Endodermal cell (in vitro differentiated cells): ENCODE measurements around the gene NSL1. TPM values are rescaled to one million over a fixed set of nuclear protein-coding genes. Genes with fewer than 3 reads are reported as not detected.

ENCODE experiments used
- DNase-seq: peaks from one replicate; pipeline ENCODE4 v3.0.0-alpha.2; 2017
- H3K27ac ChIP-seq: 2 replicates; pipeline ENCODE4 v1.5.1; 2013; ENCODE audit warnings: mild to moderate bottlenecking, low read depth, low read length, moderate library complexity
- H3K27me3 ChIP-seq: 2 replicates; pipeline ENCODE4 v1.6.1; 2013; ENCODE audit warnings: mild to moderate bottlenecking, low read length, moderate library complexity; ENCODE audit not compliant: insufficient read depth, control insufficient read depth, poor library complexity, severe bottlenecking
- H3K36me3 ChIP-seq: 2 replicates; pipeline ENCODE4 v1.7.0; 2013; ENCODE audit warnings: mild to moderate bottlenecking, low read length, moderate library complexity; ENCODE audit not compliant: control insufficient read depth, insufficient read depth
- H3K4me1 ChIP-seq: one replicate; pipeline ENCODE4 v1.7.0; 2013; ENCODE audit warnings: low read length; ENCODE audit not compliant: control insufficient read depth, insufficient read depth
- H3K4me3 ChIP-seq: 2 replicates; pipeline ENCODE4 v1.5.1; 2013; ENCODE audit warnings: mild to moderate bottlenecking, low read length, moderate library complexity
- H3K9ac ChIP-seq: 2 replicates; pipeline ENCODE4 v1.6.1; 2013; ENCODE audit warnings: mild to moderate bottlenecking, low read length, moderate library complexity; ENCODE audit not compliant: poor library complexity, severe bottlenecking; ENCODE audit errors: extremely low read depth
- H3K9me3 ChIP-seq: 2 replicates; pipeline ENCODE4 v1.6.1; 2013; ENCODE audit warnings: mild to moderate bottlenecking, low read length, moderate library complexity; ENCODE audit not compliant: control insufficient read depth
- H3K27ac Mint-ChIP-seq: 2 replicates; pipeline ENCODE4 v1.8.0; 2020; ENCODE audit warnings: mixed read lengths
- H3K27me3 Mint-ChIP-seq: 2 replicates; pipeline ENCODE4 v1.8.0; 2021; ENCODE audit warnings: mild to moderate bottlenecking, mixed read lengths; ENCODE audit not compliant: insufficient read depth
- H3K36me3 Mint-ChIP-seq: 2 replicates; pipeline ENCODE4 v1.8.0; 2020; ENCODE audit warnings: low read depth, mixed read lengths
- H3K4me1 Mint-ChIP-seq: 2 replicates; pipeline ENCODE4 v1.8.0; 2020; ENCODE audit warnings: mixed read lengths
- H3K4me3 Mint-ChIP-seq: 2 replicates; pipeline ENCODE4 v1.8.0; 2020; ENCODE audit warnings: mild to moderate bottlenecking, moderate library complexity, mixed read lengths
- H3K9me3 Mint-ChIP-seq: 2 replicates; pipeline ENCODE4 v1.8.0; 2020; ENCODE audit warnings: mild to moderate bottlenecking, mixed read lengths
- WGBS, 2 experiments: methylation state at CpG; one replicate each; pipeline versions ENCODE4 v1.1.5 to v1.1.7; 2013; ENCODE audit warnings: missing lambda C conversion rate in 2 of 2, mixed read lengths in 1 of 2; ENCODE audit not compliant: insufficient coverage in 1 of 2, insufficient read length in 1 of 2; 5-methylcytosine and 5-hydroxymethylcytosine counted together
- total RNA-seq, 2 donors: library from RNA; stranded (reverse); fragmentation: NEBNext Ultra II Directional in 1 of 2; extraction: Animal tissue kit (Norgen Biotek cat#: 25700) in 1 of 2; gene quantifications; 2 replicates in 1 of 2; 3 replicates in 1 of 2; pipeline ENCODE4 v1.2.1, GENCODE V29; 2021
- TF ChIP-seq, protein P1 (sequence below): fragments of 200-600 bp; sonication (generic); conservative IDR thresholded peaks from 2 replicates; pipeline ENCODE4 v1.5.0; 2021; ENCODE audit warnings: antibody characterized with exemption, mild to moderate bottlenecking

The NSL1 gene
- total RNA-seq, 2 donors from 2014 or later: 47.6 to 57.7 TPM

DNA sequence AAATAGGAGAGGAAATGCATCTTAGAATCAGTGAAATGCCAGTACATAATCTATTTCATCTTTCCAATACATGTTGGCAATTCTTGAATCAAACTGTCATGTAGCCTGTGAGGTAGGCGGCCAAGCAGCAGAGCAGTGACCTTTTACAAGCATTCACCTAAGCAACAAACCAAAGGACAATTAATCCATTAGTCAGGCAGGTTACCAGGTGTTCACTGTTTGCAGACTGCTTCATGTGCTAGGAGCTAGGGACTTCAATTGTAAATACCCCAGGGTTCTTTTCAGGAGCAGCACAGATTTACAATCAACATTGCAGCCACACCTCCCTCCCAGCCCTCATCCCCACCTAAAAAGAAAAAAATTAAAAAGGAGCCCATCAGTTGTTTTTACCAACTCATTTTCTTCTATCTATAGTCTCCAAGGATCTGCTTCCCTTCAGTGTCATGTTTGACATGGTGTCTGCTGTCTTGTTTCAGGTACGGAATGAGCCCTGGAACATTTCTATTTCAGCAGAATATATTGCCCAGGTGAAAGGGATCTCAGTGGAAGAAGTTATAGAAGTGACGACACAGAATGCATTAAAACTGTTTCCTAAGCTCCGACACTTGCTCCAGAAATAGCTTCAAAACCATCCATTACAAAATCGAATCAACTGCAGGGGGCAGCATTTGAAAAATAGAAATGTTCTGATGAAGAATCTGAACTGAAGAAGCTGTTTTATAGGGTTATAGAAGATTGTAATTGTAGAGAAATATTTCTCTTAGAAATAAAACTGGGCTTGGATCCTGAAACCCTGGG lies 23.2 kb upstream of the NSL1 start:
- Histone ChIP-seq H3K4me3 (peak overlapping the region; percentile 56), H3K4me1 (peaks cover 3% of the 10 kb centered on the region), H3K27me3 (no peaks in the 10 kb centered on the region), H3K27ac (no peak overlapping the region), H3K9me3 (no peaks in the 10 kb centered on the region), H3K9ac (no peak overlapping the region), H3K36me3 (peaks cover 4% of the 10 kb centered on the region)
- Mint-ChIP-seq H3K36me3 (peaks cover 3% of the 10 kb centered on the region), H3K27me3 (no peaks in the 10 kb centered on the region), H3K4me1 (peaks cover 8% of the 10 kb centered on the region), H3K9me3 (no peaks in the 10 kb centered on the region), H3K27ac (no peak overlapping the region), H3K4me3 (no peak overlapping the region)
- 81 to 83% methylated on average over 1 to 5 of the region's 5 CpGs for WGBS, 2 experiments
- no peak for DNase-seq
- TF ChIP-seq, protein P1, sequence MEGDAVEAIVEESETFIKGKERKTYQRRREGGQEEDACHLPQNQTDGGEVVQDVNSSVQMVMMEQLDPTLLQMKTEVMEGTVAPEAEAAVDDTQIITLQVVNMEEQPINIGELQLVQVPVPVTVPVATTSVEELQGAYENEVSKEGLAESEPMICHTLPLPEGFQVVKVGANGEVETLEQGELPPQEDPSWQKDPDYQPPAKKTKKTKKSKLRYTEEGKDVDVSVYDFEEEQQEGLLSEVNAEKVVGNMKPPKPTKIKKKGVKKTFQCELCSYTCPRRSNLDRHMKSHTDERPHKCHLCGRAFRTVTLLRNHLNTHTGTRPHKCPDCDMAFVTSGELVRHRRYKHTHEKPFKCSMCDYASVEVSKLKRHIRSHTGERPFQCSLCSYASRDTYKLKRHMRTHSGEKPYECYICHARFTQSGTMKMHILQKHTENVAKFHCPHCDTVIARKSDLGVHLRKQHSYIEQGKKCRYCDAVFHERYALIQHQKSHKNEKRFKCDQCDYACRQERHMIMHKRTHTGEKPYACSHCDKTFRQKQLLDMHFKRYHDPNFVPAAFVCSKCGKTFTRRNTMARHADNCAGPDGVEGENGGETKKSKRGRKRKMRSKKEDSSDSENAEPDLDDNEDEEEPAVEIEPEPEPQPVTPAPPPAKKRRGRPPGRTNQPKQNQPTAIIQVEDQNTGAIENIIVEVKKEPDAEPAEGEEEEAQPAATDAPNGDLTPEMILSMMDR: peak; percentile 75

DNA sequence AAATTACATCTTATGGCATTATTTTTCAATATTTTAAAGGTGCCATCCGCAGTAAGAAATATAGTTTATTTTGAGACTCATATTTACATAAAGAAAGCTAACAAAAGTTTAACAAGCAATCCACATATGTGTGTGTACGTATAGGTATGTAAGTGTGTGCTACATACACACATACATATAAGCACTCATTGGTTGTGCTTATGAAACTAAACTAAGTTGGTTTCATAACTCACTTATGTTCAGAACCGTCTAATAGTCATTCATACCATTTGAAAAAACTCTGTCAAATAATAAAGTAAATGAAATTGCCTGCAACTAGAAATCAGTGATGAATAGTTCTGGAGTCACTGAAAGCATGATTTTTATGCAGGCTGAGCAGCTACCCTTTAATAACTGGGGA lies 14.2 kb upstream of the NSL1 start:
- H3K27ac ChIP-seq: no peak overlapping the region
- peaks cover 5% of the 10 kb centered on the region for H3K4me1 Mint-ChIP-seq
- TF ChIP-seq, protein P1: no peak
- H3K9me3 Mint-ChIP-seq: no peaks in the 10 kb centered on the region
- H3K9me3 ChIP-seq: no peaks in the 10 kb centered on the region
- no peak overlapping the region for H3K4me3 Mint-ChIP-seq
- peaks cover 30% of the 10 kb centered on the region for H3K36me3 Mint-ChIP-seq
- no peaks in the 10 kb centered on the region for H3K4me1 ChIP-seq
- H3K27me3 ChIP-seq: no peaks in the 10 kb centered on the region
- H3K27me3 Mint-ChIP-seq: no peaks in the 10 kb centered on the region
- no peak for DNase-seq
- H3K4me3 ChIP-seq: no peak overlapping the region
- 96% methylated on average over 2 of the region's 3 CpGs; no CpG with 5 or more reads in 1 of the 2 experiments for WGBS, 2 experiments
- H3K36me3 ChIP-seq: peaks cover 31% of the 10 kb centered on the region
- no peak overlapping the region for H3K9ac ChIP-seq
- no peak overlapping the region for H3K27ac Mint-ChIP-seq

DNA sequence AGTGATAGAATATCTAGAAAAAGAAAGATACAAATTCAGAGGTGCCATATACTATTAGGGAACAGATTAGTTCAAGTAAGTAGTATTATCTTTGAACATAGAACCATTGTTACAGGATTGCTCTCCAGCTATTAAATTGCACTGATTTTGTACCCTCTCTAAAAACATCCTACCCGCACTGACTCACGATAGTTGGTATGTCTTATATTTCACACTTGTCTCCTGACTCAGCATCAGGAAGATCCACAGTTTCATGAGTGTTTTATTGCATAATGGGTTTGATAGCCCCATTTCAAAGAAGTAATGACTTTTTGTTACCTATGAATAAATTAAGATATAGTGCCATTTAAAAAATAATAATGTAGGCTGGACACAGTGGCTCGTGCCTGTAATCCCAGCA lies 6.1 kb upstream of the NSL1 start:
- DNase-seq: no peak
- no peak overlapping the region for H3K27ac Mint-ChIP-seq
- H3K36me3 Mint-ChIP-seq: peaks cover 26% of the 10 kb centered on the region
- Histone ChIP-seq H3K27me3 (no peaks in the 10 kb centered on the region), H3K4me1 (no peaks in the 10 kb centered on the region), H3K27ac (no peak overlapping the region), H3K9ac (no peak overlapping the region), H3K4me3 (no peak overlapping the region), H3K36me3 (peaks cover 13% of the 10 kb centered on the region), H3K9me3 (no peaks in the 10 kb centered on the region)
- peaks cover 16% of the 10 kb centered on the region for H3K4me1 Mint-ChIP-seq
- TF ChIP-seq, protein P1: no peak
- WGBS, 2 experiments: 67 to 88% methylated on average over 1 to 3 of the region's 3 CpGs
- H3K4me3 Mint-ChIP-seq: no peak overlapping the region
- no peaks in the 10 kb centered on the region for H3K9me3 Mint-ChIP-seq
- no peaks in the 10 kb centered on the region for H3K27me3 Mint-ChIP-seq
